Right atrium auricular region (tissue), 2 donors: ENCODE measurements around the gene DNAH8. TPM values are rescaled to one million over a fixed set of nuclear protein-coding genes. Genes with fewer than 3 reads are reported as not detected.

Experiments
- DNase-seq: peaks from one replicate; pipeline ENCODE4 v3.0.0-alpha.2; 2019; ENCODE audit warnings: low spot score
- H3K27ac ChIP-seq, 2 donors: fragments of 200-600 bp; sonication (generic); 1 replicate in 1 of 2; 2 replicates in 1 of 2; pipeline ENCODE4 v1.5.1; 2016 to 2019
- H3K27me3 ChIP-seq, 2 donors: fragments of 200-600 bp; sonication (generic); one replicate each; pipeline versions ENCODE4 v1.5.1 to v1.6.0; 2017 to 2019
- H3K36me3 ChIP-seq: fragments of 200-600 bp; sonication (generic); one replicate; pipeline ENCODE4 v1.5.1; 2016
- H3K4me1 ChIP-seq, 2 donors: fragments of 200-600 bp; sonication (generic); one replicate each; pipeline versions ENCODE4 v1.5.1 to v1.6.0; 2017 to 2019
- H3K4me3 ChIP-seq, 2 donors: fragments of 200-600 bp; sonication (generic); 1 replicate in 1 of 2; 2 replicates in 1 of 2; pipeline ENCODE4 v1.5.1; 2017 to 2019; ENCODE audit warnings: mild to moderate bottlenecking in 1 of 2, moderate library complexity in 1 of 2
- H3K9me3 ChIP-seq, 2 donors: fragments of 200-600 bp; sonication (generic); one replicate each; pipeline ENCODE4 v1.5.1; 2019
- total RNA-seq, 2 donors: library from RNA; depleted of rRNA; stranded (reverse); fragments of >200 nt; gene quantifications; one replicate each; pipeline ENCODE4 v1.1.0, GENCODE V29; 2016
- TF ChIP-seq, protein P1 (sequence below), 2 donors: fragments of 200-600 bp; sonication (generic); IDR thresholded peaks; one replicate each; pipeline ENCODE4 v1.5.1; 2019; ENCODE audit warnings: antibody characterized with exemption in 2 of 2

DNAH8 gene
- total RNA-seq, 2 donors from 2014 or later: 0.04 TPM; not detected in 1

DNA sequence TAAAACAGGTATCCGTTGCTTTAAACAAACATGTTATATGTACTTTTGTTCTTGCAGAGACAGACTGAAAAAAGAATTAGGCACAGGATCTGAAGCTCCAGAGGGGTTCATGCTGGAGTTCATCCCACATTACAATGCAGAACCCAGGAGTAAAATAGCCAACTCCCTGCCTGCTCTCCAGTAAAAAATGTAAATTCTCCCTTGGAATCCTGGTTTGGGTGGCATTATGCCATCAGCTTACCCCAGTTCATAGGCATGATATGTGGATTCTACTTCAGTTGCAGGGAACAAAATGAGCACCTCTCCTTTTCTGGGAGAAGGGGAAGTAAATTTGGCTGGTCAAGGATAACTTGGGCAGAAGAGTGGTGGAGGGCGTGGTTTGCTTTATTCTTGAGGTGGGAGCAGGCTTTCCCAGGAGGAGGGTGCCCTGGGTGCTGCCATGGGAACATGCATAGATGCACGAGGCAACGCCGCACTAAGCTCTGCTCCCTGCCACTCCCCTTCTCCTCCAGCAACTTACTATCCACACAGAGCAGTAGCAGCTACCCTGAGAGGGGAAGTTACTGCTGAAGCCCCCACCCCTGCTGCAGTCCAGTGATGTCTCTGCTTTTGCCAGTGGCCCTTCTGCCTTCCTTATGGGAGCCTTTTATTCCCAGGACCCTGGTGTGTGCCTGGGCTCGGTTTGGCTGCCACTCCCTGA is 261.8 kb downstream of the DNAH8 start:
- H3K9me3 ChIP-seq: no peaks in the 10 kb centered on the region
- H3K4me3 ChIP-seq: no peak overlapping the region
- H3K36me3 ChIP-seq: no peaks in the 10 kb centered on the region
- TF ChIP-seq, protein P1, sequence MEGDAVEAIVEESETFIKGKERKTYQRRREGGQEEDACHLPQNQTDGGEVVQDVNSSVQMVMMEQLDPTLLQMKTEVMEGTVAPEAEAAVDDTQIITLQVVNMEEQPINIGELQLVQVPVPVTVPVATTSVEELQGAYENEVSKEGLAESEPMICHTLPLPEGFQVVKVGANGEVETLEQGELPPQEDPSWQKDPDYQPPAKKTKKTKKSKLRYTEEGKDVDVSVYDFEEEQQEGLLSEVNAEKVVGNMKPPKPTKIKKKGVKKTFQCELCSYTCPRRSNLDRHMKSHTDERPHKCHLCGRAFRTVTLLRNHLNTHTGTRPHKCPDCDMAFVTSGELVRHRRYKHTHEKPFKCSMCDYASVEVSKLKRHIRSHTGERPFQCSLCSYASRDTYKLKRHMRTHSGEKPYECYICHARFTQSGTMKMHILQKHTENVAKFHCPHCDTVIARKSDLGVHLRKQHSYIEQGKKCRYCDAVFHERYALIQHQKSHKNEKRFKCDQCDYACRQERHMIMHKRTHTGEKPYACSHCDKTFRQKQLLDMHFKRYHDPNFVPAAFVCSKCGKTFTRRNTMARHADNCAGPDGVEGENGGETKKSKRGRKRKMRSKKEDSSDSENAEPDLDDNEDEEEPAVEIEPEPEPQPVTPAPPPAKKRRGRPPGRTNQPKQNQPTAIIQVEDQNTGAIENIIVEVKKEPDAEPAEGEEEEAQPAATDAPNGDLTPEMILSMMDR (IDR thresholded peaks at IDR 0.05): no peak
- H3K27ac ChIP-seq: no peak overlapping the region
- H3K4me1 ChIP-seq: no peaks in the 10 kb centered on the region
- no peaks in the 10 kb centered on the region for H3K27me3 ChIP-seq
- no peak for DNase-seq

DNA sequence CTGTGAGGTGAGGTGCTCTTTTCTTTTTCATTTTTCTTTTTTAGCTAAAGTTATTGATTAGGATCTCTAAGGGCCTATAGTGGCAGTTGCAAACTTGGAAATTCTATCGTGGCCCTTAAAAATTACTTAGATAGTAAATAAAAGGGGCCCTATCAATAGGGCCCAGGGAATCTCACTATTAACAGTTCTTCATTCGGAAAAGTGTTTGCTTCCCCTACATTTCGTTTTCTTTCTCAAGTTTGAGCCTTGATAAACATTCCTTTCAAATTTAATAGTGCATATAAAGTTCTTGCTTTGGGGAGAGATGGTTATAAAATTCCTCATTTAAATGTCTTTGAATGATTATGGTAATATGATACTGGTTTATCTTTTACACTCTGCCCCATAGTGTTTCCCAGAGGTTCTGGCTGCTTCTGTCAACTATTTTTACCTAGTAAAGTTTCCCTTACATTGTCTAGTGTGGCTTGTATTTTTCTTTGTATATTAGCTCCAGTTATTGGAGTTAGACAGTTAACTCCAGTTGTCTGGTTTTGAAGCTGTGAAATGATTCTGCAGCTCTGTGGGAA is 263.1 kb downstream of the DNAH8 start:
- TF ChIP-seq, protein P1 (IDR thresholded peaks at IDR 0.05): no peak
- H3K9me3 ChIP-seq: no peaks in the 10 kb centered on the region
- no peak overlapping the region for H3K27ac ChIP-seq
- H3K27me3 ChIP-seq: no peaks in the 10 kb centered on the region
- H3K4me1 ChIP-seq: no peaks in the 10 kb centered on the region
- no peak for DNase-seq
- no peak overlapping the region for H3K4me3 ChIP-seq
- no peaks in the 10 kb centered on the region for H3K36me3 ChIP-seq

DNA sequence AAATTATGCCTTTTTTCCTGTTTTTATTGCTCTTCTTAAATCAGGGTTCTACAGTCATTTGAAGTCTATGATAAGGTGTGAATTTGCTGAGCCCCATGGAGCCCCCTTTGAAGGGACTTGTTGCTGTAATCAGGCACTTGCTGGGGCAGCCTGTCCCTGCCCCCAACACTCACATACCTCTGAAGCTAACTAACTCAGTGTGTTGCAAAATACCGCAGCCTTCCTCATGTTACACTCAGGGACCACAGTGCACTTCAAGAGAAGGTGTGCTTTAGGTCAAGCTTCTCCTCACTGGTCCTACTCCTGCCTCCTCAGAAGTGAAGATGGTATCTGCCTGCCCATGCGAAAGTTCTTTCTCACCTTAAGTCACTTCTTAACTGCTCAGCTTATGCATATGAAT is 267.4 kb downstream of the DNAH8 start:
- no peaks in the 10 kb centered on the region for H3K27me3 ChIP-seq
- no peak for DNase-seq

DNA sequence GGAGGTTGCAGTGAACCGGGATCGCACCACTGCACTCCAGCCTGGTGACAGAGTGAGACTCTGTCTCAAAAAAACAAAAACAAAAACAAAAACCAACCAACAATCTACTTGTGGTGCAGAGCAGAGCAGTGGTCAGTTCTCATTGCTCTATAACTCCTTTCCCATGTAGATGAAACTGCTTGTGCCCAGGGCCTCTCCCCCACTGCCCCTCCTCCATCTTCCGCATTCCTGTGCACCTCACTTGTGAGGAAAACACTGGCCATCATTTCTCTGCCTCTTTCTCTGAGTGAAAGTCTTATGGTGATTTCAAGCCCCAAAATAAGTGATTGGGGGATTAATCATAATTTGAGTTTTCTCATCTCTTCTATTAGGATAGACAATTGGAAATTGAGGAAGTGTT is 269.6 kb downstream of the DNAH8 start:
- TF ChIP-seq, protein P1 (IDR thresholded peaks at IDR 0.05): no peak
- Histone ChIP-seq H3K4me3 (no peak overlapping the region), H3K4me1 (no peaks in the 10 kb centered on the region), H3K36me3 (no peaks in the 10 kb centered on the region), H3K9me3 (no peaks in the 10 kb centered on the region), H3K27ac (no peak overlapping the region), H3K27me3 (no peaks in the 10 kb centered on the region)
- DNase-seq: no peak

More for the DNA sequence above, 267.4 kb downstream of the DNAH8 start:
- Histone ChIP-seq H3K9me3 (no peaks in the 10 kb centered on the region), H3K27ac (no peak overlapping the region), H3K36me3 (no peaks in the 10 kb centered on the region), H3K4me1 (no peaks in the 10 kb centered on the region), H3K4me3 (no peak overlapping the region)
- TF ChIP-seq, protein P1 (IDR thresholded peaks at IDR 0.05): no peak

DNA sequence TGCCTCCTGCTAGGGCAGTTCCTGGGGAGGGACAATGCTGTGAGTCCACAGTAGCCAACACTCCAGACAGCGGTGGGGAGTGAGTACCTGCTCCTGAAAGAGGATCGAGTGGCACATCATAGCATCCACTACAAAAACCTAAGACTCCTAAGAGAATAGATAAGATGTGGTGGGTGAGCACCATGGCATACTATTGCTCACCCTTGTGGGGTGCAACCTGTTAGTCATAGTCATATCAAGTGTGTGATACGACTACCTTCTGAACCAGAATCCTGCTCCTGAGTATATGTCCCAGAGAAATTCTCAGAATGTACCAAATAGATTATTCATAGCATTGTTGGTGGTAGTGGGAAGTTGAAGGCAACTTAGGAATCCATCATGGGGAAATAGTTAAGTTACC is 270.7 kb downstream of the DNAH8 start:
- Histone ChIP-seq H3K4me1 (no peaks in the 10 kb centered on the region), H3K27me3 (no peaks in the 10 kb centered on the region), H3K27ac (no peak overlapping the region), H3K9me3 (no peaks in the 10 kb centered on the region), H3K4me3 (no peak overlapping the region), H3K36me3 (no peaks in the 10 kb centered on the region)
- TF ChIP-seq, protein P1 (IDR thresholded peaks at IDR 0.05): no peak
- DNase-seq: no peak
